HG02981 (cell line): Measurements from ENCODE around the gene LINC01488.

ENCODE experiments used
- ATAC-seq: cut with Tn5 transposase; IDR thresholded peaks from one replicate; pipeline ENCODE4 v1.9.1; 2021; ENCODE audit warnings: mild to moderate bottlenecking, moderate library complexity; ENCODE audit not compliant: unreplicated experiment

Gene LINC01488

DNA sequence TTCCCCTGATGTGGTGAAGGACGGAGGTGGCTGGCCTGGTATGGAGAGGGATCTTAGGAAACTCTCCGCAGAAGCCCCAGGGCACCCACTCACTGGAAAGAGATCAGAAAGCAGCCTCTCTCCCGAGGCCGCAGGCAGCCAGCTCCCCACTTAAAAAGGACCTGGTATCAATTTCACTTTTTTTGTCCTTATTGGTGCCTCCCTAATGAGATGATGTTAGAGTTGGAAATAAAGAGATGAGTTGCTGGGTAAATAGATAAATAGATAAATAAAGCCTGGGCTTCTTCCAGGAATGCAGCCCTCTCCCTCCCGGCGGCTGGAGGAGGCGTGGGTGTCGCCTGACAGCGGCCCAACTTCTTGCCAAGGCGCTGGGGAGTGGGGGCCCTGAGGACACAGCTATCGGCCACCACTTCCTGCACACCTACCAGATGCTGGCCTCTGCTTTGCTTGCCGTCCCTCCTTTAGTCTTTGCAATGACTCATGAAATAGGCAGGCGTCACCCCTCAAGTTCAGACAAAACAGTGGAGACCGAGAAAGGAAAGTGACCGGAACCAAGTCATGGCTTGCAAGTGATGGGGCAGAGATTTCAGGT lies 42.9 kb downstream of the LINC01488 start:
- ATAC-seq, result no peak

DNA sequence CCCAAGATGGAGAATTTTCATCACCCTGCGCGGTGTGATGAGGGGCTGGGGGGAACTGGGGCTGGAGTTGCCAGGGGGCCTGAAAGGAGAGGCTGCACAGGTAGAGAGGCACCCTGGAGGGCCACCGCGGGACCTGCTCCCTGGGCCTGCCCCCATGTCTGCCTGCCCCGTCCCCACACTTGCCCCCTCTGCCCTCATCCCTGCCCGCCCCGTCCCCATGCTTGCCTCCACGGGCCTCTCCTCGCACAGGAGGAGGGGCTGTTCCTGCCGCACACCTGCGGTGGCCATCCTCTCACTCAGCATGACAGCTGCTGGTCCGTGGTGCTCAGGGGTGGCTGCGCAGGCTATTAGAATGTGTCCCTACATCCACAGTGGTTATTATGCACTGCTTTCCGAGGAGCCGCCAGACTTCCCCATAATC lies 43.5 kb downstream of the LINC01488 start:
- no peak for ATAC-seq

GRCh38 chr11:69525516-69526452 lies 44.3 kb downstream of the LINC01488 start:
- no peak for ATAC-seq

- ATAC-seq, result no peak
Measured at GRCh38 chr11:69526453-69526810, 45.0 kb downstream of the LINC01488 start.

- ATAC-seq, result no peak
Measured at GRCh38 chr11:69529001-69529400, 47.5 kb downstream of the LINC01488 start.

DNA sequence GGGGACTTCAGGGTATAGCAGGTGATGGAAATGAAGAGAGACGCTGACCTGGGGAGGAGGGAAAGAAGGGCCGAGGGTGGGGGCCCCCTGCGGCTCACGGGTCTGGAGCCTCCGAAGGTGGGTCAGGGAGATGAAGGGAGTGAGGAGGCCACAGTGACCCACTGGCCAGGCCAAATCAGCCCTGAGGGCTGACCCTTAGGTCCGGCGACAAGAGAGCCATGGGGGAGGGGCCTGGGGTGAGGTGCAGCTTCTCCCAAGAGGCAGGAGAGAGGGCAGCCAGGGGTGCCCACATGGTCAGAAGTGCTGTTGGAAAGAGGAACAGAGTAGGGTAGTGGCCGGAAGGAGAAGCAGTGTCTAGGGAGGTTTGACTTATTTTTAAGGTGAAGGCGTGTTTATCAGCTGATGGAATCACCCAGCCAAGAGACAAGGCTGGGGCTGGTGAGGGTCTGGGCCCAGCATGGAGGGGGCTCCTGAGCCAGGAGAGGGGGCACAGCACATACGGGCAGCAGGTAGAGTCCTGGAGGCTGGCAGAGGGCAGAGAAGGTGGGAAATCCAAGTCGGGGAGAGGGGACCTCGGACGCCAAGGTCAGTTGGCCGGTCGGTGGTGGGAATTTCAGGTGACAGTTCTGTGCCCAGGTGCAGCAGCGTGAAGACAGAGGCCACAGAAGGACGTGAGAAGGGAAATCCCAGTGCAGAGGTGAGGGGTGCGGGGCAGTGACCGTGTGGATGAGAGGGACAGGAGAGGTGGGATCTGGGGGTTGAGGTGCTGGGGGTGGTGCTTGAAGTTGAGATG lies 49.0 kb downstream of the LINC01488 start:
- no peak for ATAC-seq

- ATAC-seq, result no peak
Measured at GRCh38 chr11:69531071-69531716, 49.7 kb downstream of the LINC01488 start.

GRCh38 chr11:69531717-69532088 lies 50.2 kb downstream of the LINC01488 start:
- no peak for ATAC-seq

DNA sequence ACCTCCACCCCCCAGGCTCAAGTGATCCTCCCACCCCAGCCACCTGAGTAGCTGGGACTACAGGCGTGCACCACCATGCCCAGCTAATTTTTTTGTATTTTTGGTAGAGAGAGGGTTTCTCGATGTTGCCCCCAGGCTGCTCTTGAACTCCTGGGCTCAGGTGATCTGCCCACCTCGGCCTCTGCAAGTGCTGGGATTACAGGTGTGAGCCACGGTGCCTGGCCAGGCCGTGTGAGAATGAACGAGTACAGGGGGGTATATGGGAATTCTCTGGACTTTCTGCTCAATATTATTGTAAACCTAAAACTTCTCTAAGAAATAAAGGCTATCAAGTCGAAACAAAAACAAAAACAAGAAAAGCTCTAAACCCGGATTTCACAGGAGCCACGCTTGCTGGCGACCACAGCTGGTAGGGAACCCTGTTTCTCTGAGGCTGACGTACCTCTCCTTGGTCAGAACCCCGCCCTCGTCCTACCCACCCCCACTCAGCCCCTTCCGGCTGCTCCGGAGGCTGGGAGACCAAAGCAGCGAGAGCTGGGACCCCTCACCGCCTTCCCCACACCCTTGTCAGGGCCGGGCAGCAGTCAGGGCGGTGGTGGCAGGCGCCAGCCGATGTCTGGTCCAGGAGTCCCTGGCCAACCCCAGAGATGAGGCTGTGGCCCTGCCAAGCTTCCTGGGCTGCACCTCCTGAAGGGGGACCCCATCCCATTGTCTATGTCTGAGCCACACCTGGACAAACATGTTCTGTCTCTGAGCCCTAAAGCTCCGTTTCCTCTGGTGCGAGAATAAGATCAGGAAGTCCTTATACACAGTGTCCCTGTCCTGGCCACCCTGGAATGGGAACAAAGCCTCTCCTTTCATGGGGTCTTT lies 52.1 kb downstream of the LINC01488 start:
- no peak for ATAC-seq

DNA sequence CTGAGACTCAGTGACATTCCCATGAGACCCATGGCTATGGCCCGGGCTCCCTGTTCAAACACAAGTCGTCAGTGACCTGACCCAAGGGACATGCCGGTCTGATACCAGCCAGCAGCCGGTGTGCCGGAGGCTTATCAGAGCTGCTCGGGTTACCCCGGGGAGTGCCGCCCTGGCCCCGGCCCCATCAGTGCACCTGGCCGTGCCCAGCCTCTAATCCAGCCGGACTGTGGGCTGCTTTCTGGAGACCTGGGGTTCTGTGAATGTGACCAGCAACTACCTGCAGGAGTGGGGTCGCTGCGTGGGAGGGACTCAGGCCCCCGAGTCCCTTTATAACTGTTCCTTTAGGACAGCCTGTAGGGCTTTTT lies 52.7 kb downstream of the LINC01488 start:
- ATAC-seq, result no peak

GRCh38 chr11:69535908-69536307 lies 54.4 kb downstream of the LINC01488 start:
- ATAC-seq, result no peak

DNA sequence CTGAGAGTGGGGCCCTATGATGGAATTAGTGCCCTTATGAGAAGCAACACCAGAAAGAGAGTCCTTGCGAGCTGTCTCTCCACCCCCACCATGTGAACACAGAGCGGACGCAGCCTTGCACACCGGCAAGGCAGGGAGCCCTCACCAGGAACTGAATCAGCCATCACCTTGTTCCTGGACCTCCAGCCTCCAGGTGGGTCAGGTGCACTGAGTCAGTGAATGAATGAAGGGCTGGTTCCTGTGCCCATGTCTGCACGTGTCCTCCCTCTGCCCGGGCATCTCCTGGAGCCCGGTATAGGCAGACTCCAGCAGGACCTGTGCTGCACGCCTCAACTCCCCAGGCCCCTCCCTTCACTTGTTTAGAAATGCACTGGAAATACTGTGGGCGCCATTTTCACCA lies 54.9 kb downstream of the LINC01488 start:
- ATAC-seq, result no peak

GRCh38 chr11:69537126-69537525 lies 55.7 kb downstream of the LINC01488 start:
- no peak for ATAC-seq

DNA sequence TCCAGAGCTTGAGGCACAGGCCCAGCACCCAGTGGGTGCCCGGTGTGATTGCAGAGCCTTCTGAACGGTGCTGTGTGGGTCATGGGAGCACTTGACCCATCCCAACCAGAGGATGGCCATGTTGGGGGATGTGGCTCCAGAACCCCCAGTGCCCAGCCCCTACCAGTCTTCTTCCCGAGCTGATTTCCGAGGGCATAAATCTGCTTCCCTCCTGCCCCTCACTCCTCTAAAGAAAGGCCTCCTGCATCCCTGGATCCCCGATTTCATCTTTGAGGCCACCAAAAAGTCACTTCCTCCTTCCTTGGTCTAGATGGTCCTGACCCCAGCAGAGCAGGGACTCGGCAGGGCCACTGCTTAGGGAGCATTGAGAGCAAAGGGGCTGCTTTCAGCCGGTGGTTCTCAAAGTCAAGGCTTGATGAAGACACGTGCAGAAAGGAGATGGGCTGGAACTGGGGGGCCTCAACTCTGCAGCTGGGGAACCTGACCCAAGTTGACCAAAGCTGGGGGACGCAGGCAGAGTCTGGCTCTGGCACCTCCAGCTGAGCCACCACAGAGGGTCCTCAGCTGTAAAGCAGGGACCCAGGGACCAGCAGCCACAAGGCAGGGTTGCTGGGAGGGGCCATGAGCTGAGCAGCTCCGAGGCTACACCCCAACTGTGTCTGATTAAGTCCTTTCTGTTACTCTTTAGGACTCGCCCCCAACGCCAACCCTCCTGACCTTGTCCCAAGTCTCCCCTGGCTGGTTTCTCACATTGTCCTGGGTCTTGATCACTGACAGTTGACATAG lies 56.6 kb downstream of the LINC01488 start:
- ATAC-seq, result no peak

DNA sequence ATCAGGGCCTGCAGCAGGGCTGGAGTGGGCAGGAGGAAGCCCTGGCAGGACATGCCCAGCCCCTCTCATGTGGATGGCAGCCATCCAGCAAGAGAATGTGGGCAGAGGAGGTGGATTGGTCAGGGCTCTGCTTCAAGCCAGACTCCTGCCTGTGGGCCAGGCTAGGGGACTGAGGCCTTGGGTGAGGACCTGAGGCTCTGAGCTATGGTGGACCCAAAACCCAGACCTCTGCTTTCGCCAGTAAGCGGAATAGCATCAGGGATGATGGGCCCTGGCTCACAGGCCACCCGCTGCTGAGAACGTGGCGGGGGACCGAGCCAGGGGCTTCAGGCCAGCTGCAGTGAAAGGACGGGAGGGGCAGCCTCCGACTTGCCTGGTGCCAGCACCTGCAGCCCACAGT lies 57.4 kb downstream of the LINC01488 start:
- no peak for ATAC-seq

- ATAC-seq, result no peak
Measured at GRCh38 chr11:69539416-69540117, 58.1 kb downstream of the LINC01488 start.

DNA sequence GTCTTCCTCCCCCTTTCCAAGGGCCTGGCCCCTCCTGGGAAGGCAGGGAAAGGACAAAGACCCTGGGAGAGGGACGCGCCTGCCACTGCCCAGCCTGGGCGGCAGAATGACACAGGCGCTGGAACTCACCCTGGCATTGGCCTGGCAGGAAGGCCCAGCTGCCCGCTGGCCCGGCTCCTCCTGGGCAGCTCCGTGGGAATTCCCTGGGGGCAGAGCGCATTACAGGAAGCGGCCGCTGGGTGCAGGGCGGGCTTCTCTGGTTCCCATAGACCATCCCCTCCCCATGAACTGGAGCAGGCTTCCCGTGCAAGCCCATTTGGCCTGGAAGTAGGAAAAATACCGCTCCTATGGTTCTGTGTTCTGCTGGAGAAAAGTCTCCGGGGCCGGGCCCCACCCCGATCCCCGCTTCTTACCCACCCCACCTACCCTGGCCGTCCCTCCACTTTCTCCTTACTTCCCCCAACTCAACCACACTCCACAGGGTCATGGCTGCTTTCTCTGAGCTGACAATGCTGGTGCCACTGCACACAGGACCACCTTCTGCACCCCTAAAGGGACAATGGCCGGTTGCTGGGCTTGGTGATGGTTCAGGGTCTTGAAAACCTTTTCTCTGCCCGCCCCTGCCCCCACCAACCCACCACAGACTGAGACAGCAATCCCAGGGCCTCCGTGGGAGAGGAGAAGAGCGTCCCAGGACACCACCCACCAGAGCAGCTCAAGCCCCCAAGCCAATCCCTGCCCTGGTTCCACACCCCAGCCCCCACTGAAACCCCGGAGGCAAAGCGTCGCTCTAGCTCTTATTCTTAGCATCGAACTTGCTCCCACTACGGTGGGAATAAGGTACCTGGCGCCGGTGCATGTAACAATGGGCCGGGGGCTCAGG lies 58.9 kb downstream of the LINC01488 start:
- ATAC-seq, result no peak

- no peak for ATAC-seq
Measured at GRCh38 chr11:69541001-69541285, 59.5 kb downstream of the LINC01488 start.
